Sigmoid colon (tissue), 7 donors: ENCODE measurements around the gene BCR. TPM values are rescaled to one million over a fixed set of nuclear protein-coding genes. Genes with fewer than 3 reads are reported as not detected.

Source experiments
- DNase-seq: peaks from one replicate; pipeline ENCODE4 v3.0.0-alpha.2; 2019
- H3K27ac ChIP-seq, 4 donors: fragments of 200-600 bp; sonication (generic); one replicate each; pipeline ENCODE4 v1.5.1; 2016 to 2019; ENCODE audit warnings: mild to moderate bottlenecking in 1 of 4
- H3K27me3 ChIP-seq, 3 donors: fragments of 200-600 bp; sonication (generic); one replicate each; pipeline ENCODE4 v1.5.1; 2019; ENCODE audit warnings: mild to moderate bottlenecking in 1 of 3
- H3K36me3 ChIP-seq, 4 donors: fragments of 200-600 bp; sonication (generic); one replicate each; pipeline ENCODE4 v1.5.1; 2016 to 2019
- H3K4me1 ChIP-seq, 4 donors: fragments of 200-600 bp; sonication (generic); one replicate each; pipeline ENCODE4 v1.5.1; 2017 to 2019
- H3K4me3 ChIP-seq, 4 donors: fragments of 200-600 bp; sonication (generic); one replicate each; pipeline ENCODE4 v1.5.1; 2017 to 2019; ENCODE audit warnings: mild to moderate bottlenecking in 2 of 4, moderate library complexity in 1 of 4
- H3K9me3 ChIP-seq, 4 donors: fragments of 200-600 bp in 3 of 4; sonication (generic) in 3 of 4; one replicate each; pipeline versions ENCODE4 v1.5.1 to v1.6.1; 2013 to 2019
- CTCF ChIP-seq, 4 experiments: fragments of 450-650 bp in 3 of 4; fragments of 200-600 bp in 1 of 4; IDR thresholded peaks; one replicate each; pipeline ENCODE4 v1.5.1; 2016 to 2019; ENCODE audit warnings: antibody characterized with exemption in 4 of 4, mild to moderate bottlenecking in 3 of 4, moderate library complexity in 2 of 4
- EP300 ChIP-seq, 4 donors: sonication (generic); formaldehyde crosslinking; IDR thresholded peaks; one replicate each; pipeline ENCODE4 v1.6.1; 2017; ENCODE audit warnings: antibody characterized with exemption in 4 of 4
- POLR2A ChIP-seq, 2 donors: fragments of 450-650 bp; IDR thresholded peaks; one replicate each; pipeline ENCODE4 v1.6.1; 2016; ENCODE audit warnings: antibody characterized with exemption in 2 of 2, mild to moderate bottlenecking in 2 of 2, moderate library complexity in 2 of 2
- POLR2AphosphoS5 ChIP-seq, 4 donors: sonication (generic); formaldehyde crosslinking; IDR thresholded peaks; one replicate each; pipeline ENCODE4 v1.6.1; 2017; ENCODE audit warnings: antibody characterized with exemption in 4 of 4
- WGBS, 2 donors: extraction: QIAGEN DNeasy Blood & Tissue Kit; methylation state at CpG; one replicate each; pipeline ENCODE4 v1.1.7; 2013; 5-methylcytosine and 5-hydroxymethylcytosine counted together
- intact Hi-C: fragments of 100-400 bp; cut with DNase I; formaldehyde crosslinking; loops from one replicate; pipeline ENCODE4 v1.15.1; 2023
- polyA plus RNA-seq, 3 donors: library from polyadenylated mRNA; stranded (reverse); fragments of 200-250 nt; gene quantifications; one replicate each; pipeline ENCODE4 v1.2.3, GENCODE V29; 2013
- total RNA-seq, 4 donors: library from RNA; depleted of rRNA; stranded (reverse); fragments of >200 nt; gene quantifications; one replicate each; pipeline ENCODE4 v1.1.0, GENCODE V29; 2016
- donor health status: healthy with polysubstance abuse.
- donor health status: Bipolar disorder and iron deficiency.
- donor health status: healthy.

Gene BCR
- total and polyA plus RNA-seq, 7 donors = 10.8 to 39.9 (median 17.5) TPM

- intact Hi-C loops = no loop called here
- Histone ChIP-seq H3K4me1 (peaks cover 0 to 14% (median 2%) of the 10 kb centered on the region in 4 donors), H3K9me3 (no peaks in the 10 kb centered on the region), H3K27ac (no peak overlapping the region), H3K36me3 (peaks cover 12 to 87% (median 45%) of the 10 kb centered on the region in 4 donors), H3K4me3 (no peak overlapping the region), H3K27me3 (no peaks in the 10 kb centered on the region)
- TF ChIP-seq EP300 (IDR thresholded peaks at IDR 0.05) = no peak
- TF ChIP-seq POLR2AphosphoS5 (IDR thresholded peaks at IDR 0.05) = no peak
- no peak for TF ChIP-seq CTCF (IDR thresholded peaks at IDR 0.05)
- no peak for TF ChIP-seq POLR2A (IDR thresholded peaks at IDR 0.05)
- DNase-seq = no peak
- whole genome bisulfite sequencing, 2 donors = 92 to 95% methylated on average over 11 of the region's 11 CpGs
Measured at GRCh38 chr22:23272834-23273233, 92.5 kb downstream of the BCR start.

GRCh38 chr22:23273445-23274145 is 93.3 kb downstream of the BCR start:
- no peak for TF ChIP-seq CTCF (IDR thresholded peaks at IDR 0.05)
- TF ChIP-seq POLR2A (IDR thresholded peaks at IDR 0.05) = no peak
- TF ChIP-seq EP300 (IDR thresholded peaks at IDR 0.05) = no peak
- TF ChIP-seq POLR2AphosphoS5 (IDR thresholded peaks at IDR 0.05) = no peak
- no peak for DNase-seq
- 97% methylated on average over 10 of the region's 10 CpGs for WGBS, 2 donors
- Histone ChIP-seq H3K27me3 (no peaks in the 10 kb centered on the region), H3K27ac (no peak overlapping the region), H3K36me3 (peaks cover 12 to 81% (median 40%) of the 10 kb centered on the region in 4 donors), H3K4me3 (no peak overlapping the region), H3K9me3 (no peaks in the 10 kb centered on the region), H3K4me1 (peaks cover 0 to 20% (median 7%) of the 10 kb centered on the region in 4 donors)
- intact Hi-C loops = no loop called here

GRCh38 chr22:23274146-23274526 is 93.8 kb downstream of the BCR start:
- H3K4me3 ChIP-seq = no peak overlapping the region
- H3K36me3 ChIP-seq = peaks cover 12 to 76% (median 36%) of the 10 kb centered on the region in 4 donors
- H3K9me3 ChIP-seq = no peaks in the 10 kb centered on the region
- TF ChIP-seq POLR2A (IDR thresholded peaks at IDR 0.05) = no peak
- H3K4me1 ChIP-seq = peaks cover 0 to 26% (median 13%) of the 10 kb centered on the region in 4 donors
- no peaks in the 10 kb centered on the region for H3K27me3 ChIP-seq
- no peak for DNase-seq
- intact Hi-C loops = no loop called here
- 92 to 93% methylated on average over 10 of the region's 10 CpGs for WGBS, 2 donors
- no peak overlapping the region for H3K27ac ChIP-seq

- TF ChIP-seq CTCF (IDR thresholded peaks at IDR 0.05) (no peak), EP300 (IDR thresholded peaks at IDR 0.05) (no peak), POLR2A (IDR thresholded peaks at IDR 0.05) (no peak), POLR2AphosphoS5 (IDR thresholded peaks at IDR 0.05) (no peak)
Measured at GRCh38 chr22:23274891-23275694, 94.8 kb downstream of the BCR start.

GRCh38 chr22:23275751-23276150 is 95.4 kb downstream of the BCR start:
- WGBS, 2 donors = 85 to 91% methylated on average over 14 of the region's 14 CpGs
- intact Hi-C loops = no loop called here
- no peak for DNase-seq
- no peaks in the 10 kb centered on the region for H3K27me3 ChIP-seq
- H3K27ac ChIP-seq = no peak overlapping the region
- TF ChIP-seq POLR2A (IDR thresholded peaks at IDR 0.05) (no peak), POLR2AphosphoS5 (IDR thresholded peaks at IDR 0.05) (no peak), CTCF (IDR thresholded peaks at IDR 0.05) (no peak), EP300 (IDR thresholded peaks at IDR 0.05) (no peak)
- peaks cover 0 to 32% (median 17%) of the 10 kb centered on the region in 4 donors for H3K4me1 ChIP-seq
- peaks cover 12 to 72% (median 39%) of the 10 kb centered on the region in 4 donors for H3K36me3 ChIP-seq
- no peak overlapping the region for H3K4me3 ChIP-seq
- H3K9me3 ChIP-seq = no peaks in the 10 kb centered on the region

More at GRCh38 chr22:23274891-23275694, 94.8 kb downstream of the BCR start:
- H3K4me1 ChIP-seq = peaks cover 0 to 32% (median 17%) of the 10 kb centered on the region in 4 donors
- H3K4me3 ChIP-seq = no peak overlapping the region
- intact Hi-C loops = no loop called here
- no peaks in the 10 kb centered on the region for H3K9me3 ChIP-seq
- H3K27me3 ChIP-seq = no peaks in the 10 kb centered on the region
- no peak overlapping the region for H3K27ac ChIP-seq
- 94 to 97% methylated on average over 15 of the region's 15 CpGs for WGBS, 2 donors
- H3K36me3 ChIP-seq = peaks cover 12 to 70% (median 39%) of the 10 kb centered on the region in 4 donors
- DNase-seq = no peak
